ENCODE data around the gene MMP24. TPM values are rescaled to one million over a fixed set of nuclear protein-coding genes. Genes with fewer than 3 reads are reported as not detected.
A peak's percentile ranks its signal among the peaks of the same experiment; 100 is the strongest.

Gene MMP24
- total RNA-seq, 2 experiments from 2014 or later: not detected

- POLR2A ChIA-PET: no interaction called here
- Histone ChIP-seq H3K4me3 (ENCODE audit: low read depth, low read length, poor library complexity, severe bottlenecking) (no peak overlapping the region), H3K79me2 (ENCODE audit: insufficient read depth, low read depth, low read length) (no peaks in the 10 kb centered on the region), H3K4me1 (ENCODE audit: insufficient read depth, low read length, poor library complexity, severe bottlenecking) (no peaks in the 10 kb centered on the region), H4K20me1 (ENCODE audit: insufficient read depth, low read length) (no peaks in the 10 kb centered on the region), H2AFZ (ENCODE audit: low read length) (no peak overlapping the region), H3K36me3 (ENCODE audit: insufficient read depth, low read length) (no peaks in the 10 kb centered on the region), H3K27ac (ENCODE audit: low read depth, low read length, poor library complexity, severe bottlenecking) (no peak overlapping the region), H3K9me2 (ENCODE audit: insufficient read depth, low read length) (no peaks in the 10 kb centered on the region), H3K9me3 (ENCODE audit: low read length) (no peaks in the 10 kb centered on the region), H3K4me2 (ENCODE audit: low read length) (no peak overlapping the region)
- intact Hi-C loops (cut with micrococcal nuclease; ENCODE audit: unreplicated experiment): loop anchor here (5.0 kb wide), 1 partner anchor 375 kb away; no protein-coding TSS in a partner anchor
- no TSS peak for BruUV-seq (replicated peaks)
- CTCF ChIA-PET (ENCODE audit: unreplicated experiment): no interaction called here
- no peak for DNase-seq (ENCODE audit: low spot score)
- no peak for TF ChIP-seq EZH2phosphoT487 (IDR thresholded peaks at IDR 0.05; ENCODE audit: borderline replicate concordance, low read depth, low read length)
- TF ChIP-seq CTCF (conservative IDR thresholded peaks at IDR 0.05; ENCODE audit: low read length): no peak
Observed at GRCh38 chr20:35206802-35207201, 19.7 kb upstream of the MMP24 start.

GRCh38 chr20:35207950-35208611 is 18.4 kb upstream of the MMP24 start:
- BruUV-seq (replicated peaks): no TSS peak
- Histone ChIP-seq H3K4me2 (ENCODE audit: low read length) (no peak overlapping the region), H3K79me2 (ENCODE audit: insufficient read depth, low read depth, low read length) (no peaks in the 10 kb centered on the region), H3K9me3 (ENCODE audit: low read length) (no peaks in the 10 kb centered on the region), H3K4me1 (ENCODE audit: insufficient read depth, low read length, poor library complexity, severe bottlenecking) (no peaks in the 10 kb centered on the region), H3K4me3 (ENCODE audit: low read depth, low read length, poor library complexity, severe bottlenecking) (no peak overlapping the region), H4K20me1 (ENCODE audit: insufficient read depth, low read length) (no peaks in the 10 kb centered on the region), H3K36me3 (ENCODE audit: insufficient read depth, low read length) (no peaks in the 10 kb centered on the region), H3K9me2 (ENCODE audit: insufficient read depth, low read length) (no peaks in the 10 kb centered on the region), H2AFZ (ENCODE audit: low read length) (no peak overlapping the region), H3K27ac (ENCODE audit: low read depth, low read length, poor library complexity, severe bottlenecking) (no peak overlapping the region)
- POLR2A ChIA-PET: no interaction called here
- CTCF ChIA-PET (ENCODE audit: unreplicated experiment): no interaction called here
- no peak for TF ChIP-seq EZH2phosphoT487 (IDR thresholded peaks at IDR 0.05; ENCODE audit: borderline replicate concordance, low read depth, low read length)
- TF ChIP-seq CTCF (conservative IDR thresholded peaks at IDR 0.05; ENCODE audit: low read length): peak; percentile 89
- intact Hi-C loops (cut with micrococcal nuclease; ENCODE audit: unreplicated experiment): loop anchor here (1.0 to 5.0 kb wide), 3 partner anchors 63 to 376 kb away; no protein-coding TSS in a partner anchor
- peak; percentile 76 for DNase-seq (ENCODE audit: low spot score)
